ENCODE results near the gene KLF16. TPM values are rescaled to one million over a fixed set of nuclear protein-coding genes. Genes with fewer than 3 reads are reported as not detected.
A peak's percentile ranks its signal among the peaks of the same experiment; 100 is the strongest.

KLF16 gene
- total and polyA plus RNA-seq, 9 of the 15 experiments (the other 6 are each of a cell fraction or from before 2014, with no cell fraction given): 0.04 to 60.4 (median 6.8) TPM

- TF ChIP-seq, protein P1, sequence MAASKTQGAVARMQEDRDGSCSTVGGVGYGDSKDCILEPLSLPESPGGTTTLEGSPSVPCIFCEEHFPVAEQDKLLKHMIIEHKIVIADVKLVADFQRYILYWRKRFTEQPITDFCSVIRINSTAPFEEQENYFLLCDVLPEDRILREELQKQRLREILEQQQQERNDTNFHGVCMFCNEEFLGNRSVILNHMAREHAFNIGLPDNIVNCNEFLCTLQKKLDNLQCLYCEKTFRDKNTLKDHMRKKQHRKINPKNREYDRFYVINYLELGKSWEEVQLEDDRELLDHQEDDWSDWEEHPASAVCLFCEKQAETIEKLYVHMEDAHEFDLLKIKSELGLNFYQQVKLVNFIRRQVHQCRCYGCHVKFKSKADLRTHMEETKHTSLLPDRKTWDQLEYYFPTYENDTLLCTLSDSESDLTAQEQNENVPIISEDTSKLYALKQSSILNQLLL (CRISPR knock-in tag; IDR thresholded peaks at IDR 0.05; ENCODE audit: borderline replicate concordance): no peak
- TF ChIP-seq KLF13 (tag; IDR thresholded peaks at IDR 0.05; ENCODE audit: borderline replicate concordance, low read depth) (no peak), MLX (CRISPR knock-in tag; conservative IDR thresholded peaks at IDR 0.05) (no peak), ZNF586 (CRISPR knock-in tag; conservative IDR thresholded peaks at IDR 0.05) (no peak), KAT8 (IDR thresholded peaks at IDR 0.05; ENCODE audit: low read depth) (no peak), ZKSCAN1 (IDR thresholded peaks at IDR 0.05; ENCODE audit: low read depth, low read length) (no peak; the same call in 1 of the 2 replicates), ARID3B (CRISPR knock-in tag; IDR thresholded peaks at IDR 0.05; ENCODE audit: borderline replicate concordance) (no peak), MBD2 (IDR thresholded peaks at IDR 0.05; ENCODE audit: borderline replicate concordance, low read depth) (no peak), FIP1L1 (IDR thresholded peaks at IDR 0.05; ENCODE audit: low read depth, low read length, poor library complexity, severe bottlenecking) (peak; percentile 94), BRF2 (IDR thresholded peaks at IDR 0.05; ENCODE audit: borderline replicate concordance, insufficient read depth, insufficient read length) (no peak)
- TF ChIP-seq, protein P2, sequence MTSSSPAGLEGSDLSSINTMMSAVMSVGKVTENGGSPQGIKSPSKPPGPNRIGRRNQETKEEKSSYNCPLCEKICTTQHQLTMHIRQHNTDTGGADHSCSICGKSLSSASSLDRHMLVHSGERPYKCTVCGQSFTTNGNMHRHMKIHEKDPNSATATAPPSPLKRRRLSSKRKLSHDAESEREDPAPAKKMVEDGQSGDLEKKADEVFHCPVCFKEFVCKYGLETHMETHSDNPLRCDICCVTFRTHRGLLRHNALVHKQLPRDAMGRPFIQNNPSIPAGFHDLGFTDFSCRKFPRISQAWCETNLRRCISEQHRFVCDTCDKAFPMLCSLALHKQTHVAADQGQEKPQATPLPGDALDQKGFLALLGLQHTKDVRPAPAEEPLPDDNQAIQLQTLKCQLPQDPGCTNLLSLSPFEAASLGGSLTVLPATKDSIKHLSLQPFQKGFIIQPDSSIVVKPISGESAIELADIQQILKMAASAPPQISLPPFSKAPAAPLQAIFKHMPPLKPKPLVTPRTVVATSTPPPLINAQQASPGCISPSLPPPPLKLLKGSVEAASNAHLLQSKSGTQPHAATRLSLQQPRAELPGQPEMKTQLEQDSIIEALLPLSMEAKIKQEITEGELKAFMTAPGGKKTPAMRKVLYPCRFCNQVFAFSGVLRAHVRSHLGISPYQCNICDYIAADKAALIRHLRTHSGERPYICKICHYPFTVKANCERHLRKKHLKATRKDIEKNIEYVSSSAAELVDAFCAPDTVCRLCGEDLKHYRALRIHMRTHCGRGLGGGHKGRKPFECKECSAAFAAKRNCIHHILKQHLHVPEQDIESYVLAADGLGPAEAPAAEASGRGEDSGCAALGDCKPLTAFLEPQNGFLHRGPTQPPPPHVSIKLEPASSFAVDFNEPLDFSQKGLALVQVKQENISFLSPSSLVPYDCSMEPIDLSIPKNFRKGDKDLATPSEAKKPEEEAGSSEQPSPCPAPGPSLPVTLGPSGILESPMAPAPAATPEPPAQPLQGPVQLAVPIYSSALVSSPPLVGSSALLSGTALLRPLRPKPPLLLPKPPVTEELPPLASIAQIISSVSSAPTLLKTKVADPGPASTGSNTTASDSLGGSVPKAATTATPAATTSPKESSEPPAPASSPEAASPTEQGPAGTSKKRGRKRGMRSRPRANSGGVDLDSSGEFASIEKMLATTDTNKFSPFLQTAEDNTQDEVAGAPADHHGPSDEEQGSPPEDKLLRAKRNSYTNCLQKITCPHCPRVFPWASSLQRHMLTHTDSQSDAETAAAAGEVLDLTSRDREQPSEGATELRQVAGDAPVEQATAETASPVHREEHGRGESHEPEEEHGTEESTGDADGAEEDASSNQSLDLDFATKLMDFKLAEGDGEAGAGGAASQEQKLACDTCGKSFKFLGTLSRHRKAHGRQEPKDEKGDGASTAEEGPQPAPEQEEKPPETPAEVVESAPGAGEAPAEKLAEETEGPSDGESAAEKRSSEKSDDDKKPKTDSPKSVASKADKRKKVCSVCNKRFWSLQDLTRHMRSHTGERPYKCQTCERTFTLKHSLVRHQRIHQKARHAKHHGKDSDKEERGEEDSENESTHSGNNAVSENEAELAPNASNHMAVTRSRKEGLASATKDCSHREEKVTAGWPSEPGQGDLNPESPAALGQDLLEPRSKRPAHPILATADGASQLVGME (CRISPR knock-in tag; IDR thresholded peaks at IDR 0.05): no peak
- TF ChIP-seq, protein P3, sequence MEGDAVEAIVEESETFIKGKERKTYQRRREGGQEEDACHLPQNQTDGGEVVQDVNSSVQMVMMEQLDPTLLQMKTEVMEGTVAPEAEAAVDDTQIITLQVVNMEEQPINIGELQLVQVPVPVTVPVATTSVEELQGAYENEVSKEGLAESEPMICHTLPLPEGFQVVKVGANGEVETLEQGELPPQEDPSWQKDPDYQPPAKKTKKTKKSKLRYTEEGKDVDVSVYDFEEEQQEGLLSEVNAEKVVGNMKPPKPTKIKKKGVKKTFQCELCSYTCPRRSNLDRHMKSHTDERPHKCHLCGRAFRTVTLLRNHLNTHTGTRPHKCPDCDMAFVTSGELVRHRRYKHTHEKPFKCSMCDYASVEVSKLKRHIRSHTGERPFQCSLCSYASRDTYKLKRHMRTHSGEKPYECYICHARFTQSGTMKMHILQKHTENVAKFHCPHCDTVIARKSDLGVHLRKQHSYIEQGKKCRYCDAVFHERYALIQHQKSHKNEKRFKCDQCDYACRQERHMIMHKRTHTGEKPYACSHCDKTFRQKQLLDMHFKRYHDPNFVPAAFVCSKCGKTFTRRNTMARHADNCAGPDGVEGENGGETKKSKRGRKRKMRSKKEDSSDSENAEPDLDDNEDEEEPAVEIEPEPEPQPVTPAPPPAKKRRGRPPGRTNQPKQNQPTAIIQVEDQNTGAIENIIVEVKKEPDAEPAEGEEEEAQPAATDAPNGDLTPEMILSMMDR (IDR thresholded peaks at IDR 0.05 in 2 of 3, conservative IDR thresholded peaks at IDR 0.05 in 1 of 3; ENCODE audit: insufficient read depth in 2 of 3, low read depth in 1 of 3, low read length in 3 of 3): peak; percentile 76 to 92 (median 88)
Measured at GRCh38 chr19:1848399-1849131, 14.8 kb downstream of the KLF16 start, which contains the start of gene REXO1 (continued).
